GM21367 (cell line): ENCODE results near the gene SCAMP4.
"Not testable (repeated sequence)": the region's sequence is repeated elsewhere in the genome, so short reads cannot be mapped to it uniquely, and the experiment has no call there.

ENCODE experiments used
- ATAC-seq: cut with Tn5 transposase; IDR thresholded peaks from one replicate; pipeline ENCODE4 v1.9.1; 2021; ENCODE audit not compliant: unreplicated experiment

SCAMP4 gene

GRCh38 chr19:1865172-1866010 is 39.8 kb upstream of the SCAMP4 start:
- ATAC-seq: no peak

GRCh38 chr19:1866693-1867348 is 38.4 kb upstream of the SCAMP4 start:
- ATAC-seq: no peak

- no peak for ATAC-seq
These were observed 37.9 kb upstream of the SCAMP4 start for GRCh38 chr19:1867349-1867724.

GRCh38 chr19:1868971-1869370 is 36.2 kb upstream of the SCAMP4 start:
- no peak for ATAC-seq

GRCh38 chr19:1871140-1871597 is 34.0 kb upstream of the SCAMP4 start:
- ATAC-seq: no peak

- ATAC-seq: no peak
These were observed 33.6 kb upstream of the SCAMP4 start for GRCh38 chr19:1871630-1872029.

- ATAC-seq: no peak
These were observed 32.2 kb upstream of the SCAMP4 start for GRCh38 chr19:1872807-1873523.

GRCh38 chr19:1873524-1874473 is 31.4 kb upstream of the SCAMP4 start:
- ATAC-seq: no peak

GRCh38 chr19:1874554-1875185 is 30.5 kb upstream of the SCAMP4 start:
- no peak for ATAC-seq

GRCh38 chr19:1875265-1875645 is 29.9 kb upstream of the SCAMP4 start:
- ATAC-seq: not testable (repeated sequence)

- ATAC-seq: peak; percentile 73
These were observed 29.3 kb upstream of the SCAMP4 start for GRCh38 chr19:1875646-1876495.

GRCh38 chr19:1876496-1877279 is 28.5 kb upstream of the SCAMP4 start:
- not testable (repeated sequence) for ATAC-seq

- not testable (repeated sequence) for ATAC-seq
These were observed 27.9 kb upstream of the SCAMP4 start for GRCh38 chr19:1877280-1877660.

GRCh38 chr19:1878583-1878982 is 26.6 kb upstream of the SCAMP4 start:
- not testable (repeated sequence) for ATAC-seq

GRCh38 chr19:1879982-1880381 is 25.2 kb upstream of the SCAMP4 start:
- ATAC-seq: not testable (repeated sequence)

- ATAC-seq: no peak
These were observed 24.4 kb upstream of the SCAMP4 start for GRCh38 chr19:1880611-1881392.

GRCh38 chr19:1881393-1882088 is 23.7 kb upstream of the SCAMP4 start:
- not testable (repeated sequence) for ATAC-seq
